AG04449 (cell line): ENCODE data around the gene PRICKLE2.

Experiments used
- CTCF ChIA-PET: fragments of 350-600 bp; formaldehyde crosslinking; extraction: SDS; loops from one replicate; lab custom pipeline; 2021; ENCODE audit warnings: antibody characterized with exemption; lab: Yijun Ruan, JAX
- POLR2A ChIA-PET: fragments of 400-600, 350-600 bp; formaldehyde crosslinking; extraction: SDS; loops from one replicate; lab custom pipeline; 2020; ENCODE audit warnings: antibody characterized with exemption, inconsistent platforms; lab: Yijun Ruan, JAX
- DNase-seq: peaks from one replicate; pipeline ENCODE4 v3.0.0-alpha.2; 2010; ENCODE audit warnings: low read depth, low spot score
- H3K4me3 ChIP-seq: 2 replicates; pipeline ENCODE4 v1.5.1; 2011; ENCODE audit warnings: low read depth, mild to moderate bottlenecking, control low read depth, low read length
- TF ChIP-seq, protein P1 (sequence below): IDR thresholded peaks from one replicate; pipeline ENCODE4 v1.5.1; 2011; ENCODE audit warnings: mild to moderate bottlenecking, moderate library complexity, low read length, control low read depth, inconsistent platforms; ENCODE audit not compliant: insufficient read depth; ENCODE audit errors: missing control alignments

PRICKLE2 gene

DNA sequence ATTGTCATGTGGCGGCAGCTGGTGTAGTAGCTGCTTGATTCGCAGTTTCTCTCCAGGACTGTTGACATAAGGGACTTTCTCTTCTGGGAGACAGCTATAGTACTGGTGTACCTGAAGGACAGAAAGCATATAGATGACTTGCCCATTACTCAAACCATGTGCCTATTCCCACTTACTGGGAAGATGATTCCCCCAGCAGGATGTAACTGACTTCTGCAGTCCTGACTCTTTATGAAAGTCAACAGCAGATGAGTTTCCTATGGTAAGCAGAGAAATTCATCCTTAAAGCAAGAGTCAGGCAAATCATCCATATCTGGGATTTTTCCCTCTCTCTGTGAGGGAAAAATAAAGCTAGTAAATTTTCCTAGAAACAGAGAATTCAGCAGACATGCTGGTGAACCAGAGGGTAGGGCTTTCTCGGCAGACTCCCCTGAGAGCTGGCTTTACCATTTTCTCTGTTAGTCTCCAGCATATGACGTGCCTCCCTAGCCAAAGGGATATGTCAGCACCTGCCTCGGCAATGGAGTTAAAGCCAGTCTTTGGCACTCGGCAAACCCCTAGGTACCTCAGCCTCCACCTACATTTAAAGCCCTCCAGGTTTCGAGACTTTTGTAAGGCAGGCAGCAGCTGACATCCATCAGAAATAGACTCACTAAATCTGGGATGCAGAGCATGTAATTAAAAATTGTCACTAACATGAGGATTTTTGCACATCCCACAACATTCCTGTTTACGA lies 62.1 kb downstream of the PRICKLE2 start:
- peak overlapping the region; percentile 21; the same call in 1 of the 2 replicates for H3K4me3 ChIP-seq
- TF ChIP-seq, protein P1, sequence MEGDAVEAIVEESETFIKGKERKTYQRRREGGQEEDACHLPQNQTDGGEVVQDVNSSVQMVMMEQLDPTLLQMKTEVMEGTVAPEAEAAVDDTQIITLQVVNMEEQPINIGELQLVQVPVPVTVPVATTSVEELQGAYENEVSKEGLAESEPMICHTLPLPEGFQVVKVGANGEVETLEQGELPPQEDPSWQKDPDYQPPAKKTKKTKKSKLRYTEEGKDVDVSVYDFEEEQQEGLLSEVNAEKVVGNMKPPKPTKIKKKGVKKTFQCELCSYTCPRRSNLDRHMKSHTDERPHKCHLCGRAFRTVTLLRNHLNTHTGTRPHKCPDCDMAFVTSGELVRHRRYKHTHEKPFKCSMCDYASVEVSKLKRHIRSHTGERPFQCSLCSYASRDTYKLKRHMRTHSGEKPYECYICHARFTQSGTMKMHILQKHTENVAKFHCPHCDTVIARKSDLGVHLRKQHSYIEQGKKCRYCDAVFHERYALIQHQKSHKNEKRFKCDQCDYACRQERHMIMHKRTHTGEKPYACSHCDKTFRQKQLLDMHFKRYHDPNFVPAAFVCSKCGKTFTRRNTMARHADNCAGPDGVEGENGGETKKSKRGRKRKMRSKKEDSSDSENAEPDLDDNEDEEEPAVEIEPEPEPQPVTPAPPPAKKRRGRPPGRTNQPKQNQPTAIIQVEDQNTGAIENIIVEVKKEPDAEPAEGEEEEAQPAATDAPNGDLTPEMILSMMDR: no peak
- DNase-seq: no peak
- POLR2A ChIA-PET: interaction anchor here (0.6 to 1.2 kb wide), 3 partner anchors 13 to 299 kb away, joined by 3 to 4 read pairs (median 3); no protein-coding TSS in a partner anchor
- CTCF ChIA-PET: interaction anchor here (0.7 to 2.0 kb wide), 7 partner anchors 8 to 236 kb away, joined by 3 to 8 read pairs (median 5); no protein-coding TSS in a partner anchor

DNA sequence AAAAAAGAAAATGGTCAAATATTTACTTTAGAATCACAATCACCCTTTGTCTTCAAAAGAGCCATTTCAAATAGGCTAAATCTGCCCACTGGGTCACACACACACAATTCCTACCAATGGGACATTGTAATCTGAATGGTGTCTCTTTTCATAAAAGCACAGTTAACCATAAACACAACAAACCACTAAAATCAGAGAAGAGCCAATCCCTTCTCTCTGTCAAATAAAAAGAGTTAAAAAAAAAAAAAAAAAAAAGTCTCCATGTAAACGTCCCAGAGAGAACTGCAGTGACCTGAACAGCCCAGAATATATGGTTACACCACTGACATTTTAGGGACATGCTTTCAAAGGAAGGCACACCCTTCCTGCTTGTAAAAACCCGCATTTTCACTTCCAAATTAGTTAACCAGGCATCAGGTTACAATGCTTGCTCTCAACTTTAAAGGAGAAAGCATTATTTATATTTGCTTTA lies 63.7 kb downstream of the PRICKLE2 start:
- ChIA-PET CTCF (interaction anchor here (1.3 to 2.0 kb wide), 2 partner anchors 8 to 12 kb away, joined by 3 to 5 read pairs; no protein-coding TSS in a partner anchor), POLR2A (no interaction called here)
- DNase-seq: no peak
- H3K4me3 ChIP-seq: no peak overlapping the region
- TF ChIP-seq, protein P1: no peak

DNA sequence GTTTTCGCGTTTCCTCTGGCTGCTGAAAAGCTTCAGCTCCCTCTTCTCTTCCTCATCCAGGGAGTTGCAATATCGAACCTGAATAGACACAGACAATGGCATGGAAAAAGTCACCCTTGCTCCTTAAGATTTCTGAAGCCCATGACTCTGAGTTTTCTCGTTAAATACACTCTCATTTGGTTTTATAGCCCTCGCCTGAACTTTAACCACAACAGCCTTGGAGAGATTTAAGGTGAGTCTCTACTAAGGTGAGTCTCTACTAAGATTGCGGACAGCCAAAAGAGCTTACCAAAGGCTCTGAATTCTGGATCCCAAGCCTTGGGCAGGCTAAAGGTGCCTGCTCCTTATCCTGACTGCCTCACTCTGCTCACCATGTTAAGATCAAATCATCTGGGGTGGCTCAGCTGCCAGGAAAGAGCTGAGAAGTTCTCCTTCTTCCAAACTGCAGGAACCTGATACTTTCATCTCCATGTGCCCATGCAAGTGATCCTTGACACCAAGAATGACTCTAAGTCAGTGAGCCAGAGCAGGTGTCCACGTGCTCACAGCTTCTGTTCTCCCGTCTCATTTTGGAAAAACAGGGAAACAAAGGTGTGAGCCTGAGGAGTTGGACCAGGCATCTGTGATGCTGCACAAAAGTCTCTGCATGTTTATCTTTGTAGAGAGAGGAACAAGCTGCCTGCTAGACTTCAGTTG lies 65.1 kb downstream of the PRICKLE2 start:
- ChIA-PET POLR2A (no interaction called here), CTCF (no interaction called here)
- TF ChIP-seq, protein P1: no peak
- H3K4me3 ChIP-seq: no peak overlapping the region
- DNase-seq: no peak

DNA sequence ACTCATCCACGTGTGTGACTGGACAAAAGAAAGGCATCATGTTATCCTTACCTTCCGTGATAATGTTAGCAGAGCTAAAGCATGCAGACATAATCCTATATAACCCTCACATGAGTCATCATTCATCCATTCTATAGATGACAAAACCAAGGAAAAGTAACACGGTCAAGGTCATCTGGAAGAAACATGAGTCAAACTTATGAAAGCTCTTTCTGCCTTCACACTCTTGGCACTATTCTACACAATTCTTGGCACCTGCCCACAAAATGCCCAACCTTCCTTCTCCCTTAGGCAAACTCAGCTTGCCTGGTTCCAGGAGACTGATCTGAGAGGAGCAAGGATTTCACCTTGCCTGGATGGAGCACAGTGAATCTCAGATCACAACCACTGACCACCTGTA lies 66.9 kb downstream of the PRICKLE2 start:
- no peak for DNase-seq
- H3K4me3 ChIP-seq: no peak overlapping the region
- CTCF ChIA-PET: interaction anchor here (0.9 to 2.1 kb wide), 4 partner anchors 9 to 326 kb away, joined by 3 to 8 read pairs (median 4); no protein-coding TSS in a partner anchor
- POLR2A ChIA-PET: no interaction called here
- TF ChIP-seq, protein P1: no peak

DNA sequence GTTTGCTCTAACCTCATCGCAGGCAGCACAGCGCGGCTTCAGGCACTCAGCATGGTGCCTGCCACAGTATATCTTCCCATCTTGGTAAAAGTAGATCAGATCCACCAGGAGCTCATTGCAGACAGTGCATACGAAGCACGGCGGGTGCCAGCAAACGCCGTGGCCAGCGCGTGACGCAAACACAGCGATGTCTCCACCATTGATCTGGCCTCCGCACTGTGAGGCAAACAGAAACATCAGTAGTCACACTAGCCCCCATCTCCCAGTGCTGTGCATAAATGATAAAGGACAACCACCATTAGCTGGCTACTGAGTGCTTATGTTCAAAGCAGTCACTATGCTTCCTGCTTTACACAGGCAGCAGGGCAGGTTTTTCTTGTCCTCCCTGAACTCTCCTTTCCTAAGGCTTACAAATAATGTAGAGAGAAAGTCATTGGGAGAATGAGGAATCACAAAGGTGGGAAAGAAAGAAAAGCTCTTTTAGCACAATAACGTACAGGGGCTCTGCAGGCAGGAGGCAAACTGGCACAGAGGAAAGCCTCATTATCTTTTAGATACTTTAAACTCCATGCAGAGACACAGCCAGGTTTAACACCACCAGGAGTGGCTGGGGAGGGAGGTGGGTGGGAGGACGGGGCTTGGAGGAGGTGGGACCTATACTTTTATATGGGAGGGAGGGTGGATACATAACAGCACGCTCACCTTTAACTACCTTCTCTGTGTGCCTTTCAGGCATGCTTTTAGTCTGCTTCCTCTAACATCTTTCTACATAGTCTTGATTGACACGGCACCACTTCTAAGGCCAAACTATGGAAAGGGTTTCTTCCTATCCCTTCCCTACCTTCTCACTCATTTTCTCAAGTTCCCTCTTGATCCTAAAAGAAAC lies 67.9 kb downstream of the PRICKLE2 start:
- ChIA-PET CTCF (interaction anchor here (1.2 to 2.1 kb wide), 3 partner anchors 127 to 327 kb away, joined by 3 to 8 read pairs (median 4); no protein-coding TSS in a partner anchor), POLR2A (no interaction called here)
- H3K4me3 ChIP-seq: no peak overlapping the region
- TF ChIP-seq, protein P1: no peak
- no peak for DNase-seq
